Nephron (organoid): Measurements from ENCODE around the gene TRAPPC8.
A peak's percentile ranks its signal among the peaks of the same experiment; 100 is the strongest.
"Not testable (repeated sequence)": the region's sequence is repeated elsewhere in the genome, so short reads cannot be mapped to it uniquely, and the experiment has no call there.

Experiments
- H3K27ac Mint-ChIP-seq, 3 experiments: 2 replicates each; pipeline ENCODE4 v1.8.0; 2020; ENCODE audit warnings: mixed read lengths in 3 of 3, mild to moderate bottlenecking in 2 of 3, moderate library complexity in 1 of 3
- H3K27me3 Mint-ChIP-seq: 2 replicates; pipeline ENCODE4 v1.8.0; 2021; ENCODE audit warnings: low read depth, mild to moderate bottlenecking, moderate library complexity, mixed read lengths
- H3K36me3 Mint-ChIP-seq: 2 replicates; pipeline ENCODE4 v1.8.0; 2020; ENCODE audit warnings: low read depth, mixed read lengths
- H3K4me1 Mint-ChIP-seq: 2 replicates; pipeline ENCODE4 v1.8.0; 2020; ENCODE audit warnings: mixed read lengths
- H3K4me3 Mint-ChIP-seq, 3 experiments: 2 replicates each; pipeline ENCODE4 v1.8.0; 2020; ENCODE audit warnings: mild to moderate bottlenecking in 3 of 3, mixed read lengths in 3 of 3, moderate library complexity in 2 of 3
- H3K9me3 Mint-ChIP-seq: 2 replicates; pipeline ENCODE4 v1.8.0; 2020; ENCODE audit warnings: mixed read lengths
- TF ChIP-seq, protein P1 (sequence below), 3 experiments: fragments of 200-600 bp; sonication (generic); IDR thresholded peaks; one replicate each; pipeline ENCODE4 v1.5.0; 2021; ENCODE audit warnings: antibody characterized with exemption in 3 of 3; ENCODE audit not compliant: unreplicated experiment in 3 of 3

The TRAPPC8 gene

DNA sequence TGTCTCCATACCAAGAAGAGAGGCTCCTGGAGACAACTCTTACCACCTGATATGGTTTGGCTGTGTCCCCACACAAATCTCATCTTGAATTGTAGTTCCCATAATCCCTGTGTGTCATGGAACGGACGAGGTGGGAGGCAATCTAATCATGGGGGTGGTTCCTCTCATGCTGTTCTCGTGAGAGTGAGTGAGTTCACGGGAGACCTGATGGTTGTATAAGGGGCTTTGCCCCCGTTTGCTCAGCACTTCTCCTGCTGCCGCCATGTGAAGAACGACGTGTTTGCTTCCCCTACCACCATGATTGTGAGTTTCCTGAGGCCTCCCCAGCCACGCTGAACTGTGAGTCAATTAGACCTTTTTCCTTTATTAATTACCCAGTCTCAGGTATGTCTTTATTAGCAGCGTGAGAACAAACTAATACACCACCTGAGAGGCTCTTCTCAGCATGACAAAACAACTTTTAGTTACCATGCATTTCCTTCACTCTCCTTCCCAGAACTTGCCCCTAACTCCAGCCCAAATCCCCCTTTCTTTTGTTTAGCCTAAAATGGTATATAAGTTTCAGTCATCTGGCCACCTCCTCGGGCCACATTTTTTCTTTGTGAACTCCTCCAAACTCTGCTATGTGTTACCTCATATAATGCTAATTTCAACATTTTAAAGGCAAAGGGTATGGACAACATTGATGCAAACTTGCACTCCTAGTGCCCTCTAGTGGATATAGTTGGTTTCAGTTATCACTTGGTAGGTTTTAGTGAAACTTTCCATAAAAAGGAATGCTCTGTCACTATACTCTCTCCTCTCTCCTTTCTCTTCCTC lies 123.6 kb downstream of the TRAPPC8 start:
- H3K9me3 Mint-ChIP-seq, result no peaks in the 10 kb centered on the region
- no peaks in the 10 kb centered on the region for H3K27me3 Mint-ChIP-seq
- TF ChIP-seq, protein P1, sequence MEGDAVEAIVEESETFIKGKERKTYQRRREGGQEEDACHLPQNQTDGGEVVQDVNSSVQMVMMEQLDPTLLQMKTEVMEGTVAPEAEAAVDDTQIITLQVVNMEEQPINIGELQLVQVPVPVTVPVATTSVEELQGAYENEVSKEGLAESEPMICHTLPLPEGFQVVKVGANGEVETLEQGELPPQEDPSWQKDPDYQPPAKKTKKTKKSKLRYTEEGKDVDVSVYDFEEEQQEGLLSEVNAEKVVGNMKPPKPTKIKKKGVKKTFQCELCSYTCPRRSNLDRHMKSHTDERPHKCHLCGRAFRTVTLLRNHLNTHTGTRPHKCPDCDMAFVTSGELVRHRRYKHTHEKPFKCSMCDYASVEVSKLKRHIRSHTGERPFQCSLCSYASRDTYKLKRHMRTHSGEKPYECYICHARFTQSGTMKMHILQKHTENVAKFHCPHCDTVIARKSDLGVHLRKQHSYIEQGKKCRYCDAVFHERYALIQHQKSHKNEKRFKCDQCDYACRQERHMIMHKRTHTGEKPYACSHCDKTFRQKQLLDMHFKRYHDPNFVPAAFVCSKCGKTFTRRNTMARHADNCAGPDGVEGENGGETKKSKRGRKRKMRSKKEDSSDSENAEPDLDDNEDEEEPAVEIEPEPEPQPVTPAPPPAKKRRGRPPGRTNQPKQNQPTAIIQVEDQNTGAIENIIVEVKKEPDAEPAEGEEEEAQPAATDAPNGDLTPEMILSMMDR (IDR thresholded peaks at IDR 0.05; ENCODE audit: unreplicated experiment in 3 of 3), result peak; percentile 71 to 83 (median 81)
- H3K4me3 Mint-ChIP-seq, result no peak overlapping the region
- H3K36me3 Mint-ChIP-seq, result no peaks in the 10 kb centered on the region
- H3K4me1 Mint-ChIP-seq, result no peaks in the 10 kb centered on the region
- H3K27ac Mint-ChIP-seq, result peak overlapping the region in 1 of 3 experiments; percentile 16

GRCh38 chr18:31814132-31814531 lies 128.8 kb downstream of the TRAPPC8 start:
- Mint-ChIP-seq H3K4me1 (no peaks in the 10 kb centered on the region), H3K36me3 (no peaks in the 10 kb centered on the region), H3K27ac (no peak overlapping the region), H3K27me3 (no peaks in the 10 kb centered on the region), H3K4me3 (no peak overlapping the region), H3K9me3 (no peaks in the 10 kb centered on the region)
- TF ChIP-seq, protein P1 (IDR thresholded peaks at IDR 0.05; ENCODE audit: unreplicated experiment in 3 of 3), result no peak

DNA sequence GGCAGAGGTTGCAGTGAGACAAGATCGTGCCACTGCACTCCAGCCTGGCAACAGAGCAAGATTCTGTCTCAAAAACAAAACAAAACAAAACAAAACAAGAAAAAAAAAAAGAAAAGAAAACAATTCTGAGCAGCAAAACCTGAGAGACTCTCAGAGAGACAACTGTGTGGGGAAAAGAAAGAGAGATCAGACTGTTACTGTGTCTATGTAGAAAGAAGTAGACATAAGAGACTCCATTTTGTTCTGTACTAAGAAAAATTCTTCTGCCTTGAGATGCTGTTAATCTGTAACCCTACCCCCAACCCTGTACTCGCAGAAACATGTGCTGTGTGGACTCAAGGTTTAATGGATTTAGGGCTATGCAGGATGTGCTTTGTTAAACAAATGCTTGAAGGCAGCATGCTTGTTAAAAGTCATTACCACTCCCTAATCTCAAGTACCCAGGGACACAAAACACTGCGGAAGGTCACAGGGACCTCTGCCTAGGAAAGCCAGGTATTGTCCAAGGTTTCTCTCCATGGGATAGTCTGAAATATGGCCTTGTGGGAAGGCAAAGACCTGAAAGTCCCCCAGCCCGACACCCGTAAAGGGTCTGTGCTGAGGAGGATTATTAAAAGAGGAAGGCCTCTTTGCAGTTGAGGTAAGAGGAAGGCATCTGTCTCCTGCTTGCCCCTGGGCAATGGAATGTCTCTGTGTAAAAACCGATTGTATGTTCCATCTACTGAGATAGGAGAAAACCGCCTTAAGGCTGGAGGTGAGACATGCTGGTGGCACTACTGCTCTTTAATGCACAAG lies 132.4 kb downstream of the TRAPPC8 start:
- H3K9me3 Mint-ChIP-seq, H3K4me3 Mint-ChIP-seq, H3K36me3 Mint-ChIP-seq, H3K4me1 Mint-ChIP-seq, H3K27me3 Mint-ChIP-seq: not testable (repeated sequence)
- H3K27ac Mint-ChIP-seq, result peak overlapping the region in 1 of 3 experiments; percentile 70

DNA sequence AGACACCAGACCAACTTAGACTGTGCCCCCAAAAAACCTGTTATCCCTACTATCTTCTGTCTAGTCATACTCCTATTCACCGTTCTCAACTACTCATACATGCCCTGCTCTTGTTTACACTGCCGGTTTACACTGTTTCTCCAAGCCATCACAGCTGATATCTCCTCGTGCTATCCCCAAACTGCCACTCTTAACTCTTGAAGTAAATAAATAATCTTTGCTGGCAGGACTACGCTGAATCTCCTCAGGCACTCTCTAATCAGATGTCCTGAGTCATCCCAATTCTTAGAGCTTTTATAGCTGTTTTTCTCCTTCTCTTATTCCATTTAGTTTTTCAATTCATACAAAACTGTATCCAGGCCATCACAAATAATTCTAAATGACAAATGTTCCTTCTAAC lies 133.9 kb downstream of the TRAPPC8 start:
- not testable (repeated sequence) for H3K36me3 Mint-ChIP-seq, H3K27me3 Mint-ChIP-seq, H3K4me1 Mint-ChIP-seq, H3K27ac Mint-ChIP-seq, H3K4me3 Mint-ChIP-seq, H3K9me3 Mint-ChIP-seq

- TF ChIP-seq, protein P1 (IDR thresholded peaks at IDR 0.05; ENCODE audit: unreplicated experiment in 3 of 3), result no peak
- Mint-ChIP-seq H3K4me1 (no peaks in the 10 kb centered on the region), H3K9me3 (peaks cover 2% of the 10 kb centered on the region), H3K36me3 (no peaks in the 10 kb centered on the region), H3K27ac (no peak overlapping the region), H3K4me3 (no peak overlapping the region), H3K27me3 (no peaks in the 10 kb centered on the region)
Observed at GRCh38 chr18:31801078-31801477, 141.8 kb downstream of the TRAPPC8 start.

DNA sequence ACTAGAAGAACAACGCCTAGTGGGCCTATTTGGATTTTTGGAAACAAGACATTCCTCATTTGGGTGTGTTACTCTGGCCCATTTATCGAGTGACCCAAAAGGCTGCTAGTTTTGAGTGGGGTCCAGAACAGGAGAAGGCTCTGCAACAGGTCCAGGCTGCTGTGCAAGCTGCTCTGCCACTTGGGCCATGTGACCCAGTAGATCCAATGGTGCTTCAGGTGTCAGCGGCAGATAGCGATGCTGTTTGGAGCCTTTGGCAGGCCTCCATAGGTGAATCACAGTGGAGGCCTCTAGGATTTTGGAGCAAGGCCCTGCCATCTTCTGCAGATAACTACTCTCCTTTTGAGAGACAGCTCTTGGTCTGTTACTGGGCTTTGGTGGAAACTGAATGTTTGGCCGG lies 143.7 kb downstream of the TRAPPC8 start:
- H3K4me3 Mint-ChIP-seq, H3K36me3 Mint-ChIP-seq, H3K9me3 Mint-ChIP-seq, H3K4me1 Mint-ChIP-seq, H3K27me3 Mint-ChIP-seq, H3K27ac Mint-ChIP-seq: not testable (repeated sequence)

DNA sequence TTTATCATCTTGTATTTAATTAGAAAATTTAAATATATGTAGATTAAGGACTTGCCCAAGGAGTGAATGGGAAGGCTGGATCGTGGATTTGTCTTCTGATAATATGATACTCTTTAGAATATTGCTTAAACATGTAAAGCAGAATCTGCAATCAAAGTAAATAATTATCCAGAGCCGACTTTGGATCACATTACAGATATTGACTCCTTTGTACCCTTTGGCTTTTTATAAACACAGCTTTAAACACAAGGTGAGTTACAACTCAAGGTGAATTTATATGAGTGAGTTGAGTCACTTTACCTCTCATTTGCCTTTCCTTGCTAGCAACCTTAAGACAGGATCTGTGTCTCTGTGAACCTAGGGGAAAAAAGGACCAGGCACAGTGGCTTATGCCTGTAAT lies 144.5 kb downstream of the TRAPPC8 start:
- Mint-ChIP-seq H3K36me3 (no peaks in the 10 kb centered on the region), H3K27me3 (no peaks in the 10 kb centered on the region), H3K27ac (no peak overlapping the region), H3K4me3 (no peak overlapping the region), H3K9me3 (no peaks in the 10 kb centered on the region), H3K4me1 (no peaks in the 10 kb centered on the region)
- TF ChIP-seq, protein P1 (IDR thresholded peaks at IDR 0.05; ENCODE audit: unreplicated experiment in 3 of 3), result no peak
